NT2/D1 (cell line): ENCODE data around the gene SCAI.

Experiments
- SUZ12 ChIP-seq: IDR thresholded peaks from 2 replicates; pipeline ENCODE4 v1.6.1; 2011; ENCODE audit not compliant: insufficient read length, insufficient read depth; ENCODE audit errors: extremely low read depth
- YY1 ChIP-seq: IDR thresholded peaks from 2 replicates; pipeline ENCODE4 v1.6.1; 2011; ENCODE audit not compliant: insufficient read length, insufficient read depth
- ZNF274 ChIP-seq: IDR thresholded peaks from 2 replicates; pipeline ENCODE4 v1.6.1; 2011; ENCODE audit warnings: mild to moderate bottlenecking, low read depth, low read length

DNA sequence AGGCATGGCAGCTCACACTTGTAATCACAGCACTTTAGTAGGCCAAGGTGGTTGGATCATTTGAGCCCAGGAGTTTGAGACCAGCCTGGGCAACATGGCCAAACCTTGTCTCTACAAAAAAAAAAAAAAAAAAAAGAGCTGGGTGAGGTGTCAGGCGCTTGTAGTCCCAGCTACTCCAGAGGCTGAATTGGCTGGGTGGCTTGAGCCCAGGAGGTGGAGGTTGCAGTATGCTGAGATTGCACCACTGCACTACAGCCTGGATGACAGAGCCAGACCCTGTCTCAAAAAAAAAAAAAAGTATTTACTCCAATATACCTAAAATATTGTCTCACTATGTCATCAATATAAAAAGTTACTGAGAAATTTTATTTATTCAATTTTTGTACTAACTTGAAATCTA lies 2.8 kb downstream of the SCAI start:
- TF ChIP-seq ZNF274, result no peak
- no peak for TF ChIP-seq YY1
- TF ChIP-seq SUZ12, result no peak
